Cerebellar nuclear complex (tissue), 1 donor: ENCODE results near the gene ARHGEF19.
"Not testable (repeated sequence)": the region's sequence is repeated elsewhere in the genome, so short reads cannot be mapped to it uniquely, and the experiment has no call there.

Source experiments
- DNase-seq, 2 experiments: peaks; one replicate each; lab custom pipeline; 2025; lab: John Stamatoyannopoulos, UW

ARHGEF19 gene

GRCh38 chr1:16243936-16244649 is 31.6 kb upstream of the ARHGEF19 start:
- DNase-seq: peak in 1 of 2 experiments; percentile 43

- DNase-seq: no peak
These were observed 30.8 kb upstream of the ARHGEF19 start for GRCh38 chr1:16243215-16243610.

GRCh38 chr1:16242556-16243214 is 30.2 kb upstream of the ARHGEF19 start:
- no peak for DNase-seq

- no peak for DNase-seq
These were observed 28.8 kb upstream of the ARHGEF19 start for GRCh38 chr1:16241221-16241708.

- no peak for DNase-seq
These were observed 27.6 kb upstream of the ARHGEF19 start for GRCh38 chr1:16239972-16240491.

GRCh38 chr1:16237343-16237830 is 24.9 kb upstream of the ARHGEF19 start:
- DNase-seq: no peak

- DNase-seq: peak; percentile 53 to 65
These were observed 24.3 kb upstream of the ARHGEF19 start, which contains the start of gene CPLANE2 for GRCh38 chr1:16236511-16237342. TSS of gene CPLANE2 (minus strand) at chr1:16237183. CDS start at chr1:16236742, 441 bp downstream.

GRCh38 chr1:16235944-16236510 is 23.6 kb upstream of the ARHGEF19 start:
- DNase-seq: no peak

GRCh38 chr1:16235347-16235746 is 22.9 kb upstream of the ARHGEF19 start:
- no peak for DNase-seq

GRCh38 chr1:16233431-16233830 is 21.0 kb upstream of the ARHGEF19 start:
- DNase-seq: no peak

GRCh38 chr1:16232316-16232710 is 19.9 kb upstream of the ARHGEF19 start:
- no peak for DNase-seq

GRCh38 chr1:16231331-16232315 is 19.2 kb upstream of the ARHGEF19 start:
- DNase-seq: no peak

- no peak for DNase-seq
These were observed 18.3 kb upstream of the ARHGEF19 start for GRCh38 chr1:16230744-16231143.

- no peak for DNase-seq
These were observed 17.7 kb upstream of the ARHGEF19 start for GRCh38 chr1:16229976-16230740.

- DNase-seq: peak in 1 of 2 experiments; percentile 62
These were observed 14.2 kb upstream of the ARHGEF19 start for GRCh38 chr1:16226490-16227179.

GRCh38 chr1:16226129-16226489 is 13.7 kb upstream of the ARHGEF19 start:
- DNase-seq: no peak

GRCh38 chr1:16224472-16224871 is 12.0 kb upstream of the ARHGEF19 start:
- peak; percentile 92 to 99 for DNase-seq

- DNase-seq: not testable (repeated sequence)
These were observed 10.3 kb upstream of the ARHGEF19 start for GRCh38 chr1:16222716-16223115.

GRCh38 chr1:16221499-16221898 is 9.0 kb upstream of the ARHGEF19 start:
- no peak for DNase-seq
